Measurements from ENCODE around the gene WDR27.

Gene WDR27

DNA sequence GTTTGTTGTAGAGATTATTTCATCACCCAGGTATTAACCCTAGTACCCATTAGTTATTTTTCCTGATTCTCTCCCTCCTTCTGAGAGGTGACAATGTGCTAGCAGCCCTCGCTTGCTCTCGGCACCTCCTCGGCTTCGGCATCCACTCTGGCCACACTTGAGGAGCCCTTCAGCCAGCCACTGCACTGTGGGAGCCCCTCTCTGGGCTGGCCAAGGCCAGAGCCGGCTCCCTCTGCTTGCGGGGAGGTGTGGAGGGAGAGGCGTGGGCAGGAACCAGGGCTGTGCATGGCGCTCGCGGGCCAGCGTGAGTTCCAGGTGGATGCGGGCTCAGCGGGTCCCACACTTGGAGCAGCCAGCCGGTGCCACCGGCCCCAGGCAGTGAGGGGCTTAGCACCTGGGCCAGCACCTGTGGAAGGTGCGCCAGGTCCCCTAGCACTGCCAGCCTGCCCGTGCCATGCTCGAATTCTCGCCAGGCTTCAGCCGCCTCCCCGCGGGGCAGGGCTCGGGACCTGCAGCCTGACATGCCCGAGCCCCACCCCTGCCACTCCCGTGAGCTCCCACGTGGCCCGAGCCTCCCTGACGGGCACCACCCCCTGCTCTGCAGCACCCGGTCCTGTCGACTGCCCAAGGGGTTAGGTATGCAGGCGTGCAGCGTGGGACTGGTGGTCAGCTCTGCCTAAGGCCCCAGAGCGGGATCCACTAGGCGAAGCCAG lies 221.9 kb downstream of the WDR27 start:
- H3K27me3 ChIP-seq (ENCODE audit: control insufficient read depth in 3 of 3, insufficient read depth in 3 of 3, low read depth in 1 of 3, low read length in 3 of 3) = no peaks in the 10 kb centered on the region
- DNase-seq (ENCODE audit: low spot score) = no peak
- H3K27ac ChIP-seq (replicated peaks; ENCODE audit: low read length) = no peak overlapping the region
- no peak overlapping the region for H3K4me2 ChIP-seq (ENCODE audit: insufficient read depth, low read length, poor library complexity, severe bottlenecking)
- no peak overlapping the region for H2BK5ac ChIP-seq (ENCODE audit: low read length)
- WGBS, 2 donors (ENCODE audit: extremely low coverage in 2 of 2, insufficient read length in 2 of 2, insufficient replicate concordance in 1 of 2) = no CpG with 5 or more reads among the region's 34 CpGs
- H3K18ac ChIP-seq (ENCODE audit: low read length) = no peak overlapping the region
- no peak overlapping the region for H3K23ac ChIP-seq (ENCODE audit: low read depth, low read length, poor library complexity)
- no peak overlapping the region for H3K4ac ChIP-seq (ENCODE audit: low read length)
- H3K9ac ChIP-seq (ENCODE audit: low read depth, low read length, poor library complexity) = no peak overlapping the region
- no peak overlapping the region for H4K91ac ChIP-seq (ENCODE audit: low read depth, low read length, poor library complexity)
- no peaks in the 10 kb centered on the region for H3K4me1 ChIP-seq (ENCODE audit: control insufficient read depth in 2 of 2, insufficient read depth in 1 of 2, low read depth in 1 of 2, low read length in 2 of 2)
- no peak overlapping the region for H2BK15ac ChIP-seq (ENCODE audit: low read length)
- H2AK5ac ChIP-seq (ENCODE audit: low read depth, low read length) = no peak overlapping the region
- no peaks in the 10 kb centered on the region for H3K36me3 ChIP-seq (replicated peaks in 1 of 2; ENCODE audit: control insufficient read depth in 2 of 2, insufficient read depth in 2 of 2, low read length in 2 of 2)
- no peak overlapping the region for H3K4me3 ChIP-seq (ENCODE audit: low read length in 2 of 2)
- no peak overlapping the region for H2BK120ac ChIP-seq (ENCODE audit: low read depth, low read length)
- peaks cover 2% of the 10 kb centered on the region for H3K79me1 ChIP-seq (ENCODE audit: low read depth, low read length)
- no peak overlapping the region for H2AFZ ChIP-seq (ENCODE audit: low read length)
- H4K8ac ChIP-seq (ENCODE audit: low read depth, low read length) = no peak overlapping the region
- no peak overlapping the region for H3K14ac ChIP-seq (ENCODE audit: low read length)
- peaks cover 5 to 23% of the 10 kb centered on the region in 2 donors for H3K9me3 ChIP-seq (replicated peaks in 1 of 2; ENCODE audit: control insufficient read depth in 2 of 2, insufficient read depth in 1 of 2, low read depth in 1 of 2, low read length in 2 of 2)
- no peak overlapping the region for H2BK12ac ChIP-seq (ENCODE audit: low read length)

DNA sequence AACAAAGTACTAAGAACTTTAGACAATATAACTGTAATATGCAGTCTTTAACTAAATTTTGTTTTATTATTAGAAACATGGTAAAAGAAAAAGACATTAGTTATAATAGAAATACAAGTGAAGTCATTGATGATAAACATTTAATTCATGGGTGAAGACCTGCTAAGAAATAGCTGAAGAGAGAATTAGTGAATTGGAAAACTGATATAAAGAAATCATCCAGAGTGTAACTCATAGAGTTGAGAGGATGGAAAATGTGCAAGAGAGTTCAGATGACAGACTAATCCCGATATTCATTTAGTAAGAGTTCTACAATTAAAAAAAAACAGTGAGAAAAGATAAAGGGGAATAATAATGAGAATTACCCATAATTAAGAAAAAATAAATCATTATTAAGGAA lies 227.5 kb downstream of the WDR27 start:
- DNase-seq (ENCODE audit: low spot score) = no peak
- Histone ChIP-seq H3K9me3 (replicated peaks in 1 of 2; ENCODE audit: control insufficient read depth in 2 of 2, insufficient read depth in 1 of 2, low read depth in 1 of 2, low read length in 2 of 2) (peaks cover 5 to 16% of the 10 kb centered on the region in 2 donors), H2AFZ (ENCODE audit: low read length) (no peak overlapping the region), H2AK5ac (ENCODE audit: low read depth, low read length) (no peak overlapping the region), H2BK12ac (ENCODE audit: low read length) (no peak overlapping the region), H3K36me3 (replicated peaks in 1 of 2; ENCODE audit: control insufficient read depth in 2 of 2, insufficient read depth in 2 of 2, low read length in 2 of 2) (no peaks in the 10 kb centered on the region), H3K4me2 (ENCODE audit: insufficient read depth, low read length, poor library complexity, severe bottlenecking) (no peak overlapping the region), H4K91ac (ENCODE audit: low read depth, low read length, poor library complexity) (no peak overlapping the region), H3K4me1 (ENCODE audit: control insufficient read depth in 2 of 2, insufficient read depth in 1 of 2, low read depth in 1 of 2, low read length in 2 of 2) (no peaks in the 10 kb centered on the region), H3K9ac (ENCODE audit: low read depth, low read length, poor library complexity) (no peak overlapping the region), H3K27ac (replicated peaks; ENCODE audit: low read length) (no peak overlapping the region), H3K18ac (ENCODE audit: low read length) (no peak overlapping the region), H2BK15ac (ENCODE audit: low read length) (no peak overlapping the region), H4K8ac (ENCODE audit: low read depth, low read length) (no peak overlapping the region), H3K4ac (ENCODE audit: low read length) (no peak overlapping the region), H3K79me1 (ENCODE audit: low read depth, low read length) (no peaks in the 10 kb centered on the region), H3K27me3 (ENCODE audit: control insufficient read depth in 3 of 3, insufficient read depth in 3 of 3, low read depth in 1 of 3, low read length in 3 of 3) (no peaks in the 10 kb centered on the region), H3K4me3 (ENCODE audit: low read length in 2 of 2) (no peak overlapping the region), H2BK5ac (ENCODE audit: low read length) (no peak overlapping the region), H3K23ac (ENCODE audit: low read depth, low read length, poor library complexity) (no peak overlapping the region), H3K14ac (ENCODE audit: low read length) (no peak overlapping the region), H2BK120ac (ENCODE audit: low read depth, low read length) (no peak overlapping the region)
- no CpG with 5 or more reads among the region's 1 CpG for WGBS, 2 donors (ENCODE audit: extremely low coverage in 2 of 2, insufficient read length in 2 of 2, insufficient replicate concordance in 1 of 2)

DNA sequence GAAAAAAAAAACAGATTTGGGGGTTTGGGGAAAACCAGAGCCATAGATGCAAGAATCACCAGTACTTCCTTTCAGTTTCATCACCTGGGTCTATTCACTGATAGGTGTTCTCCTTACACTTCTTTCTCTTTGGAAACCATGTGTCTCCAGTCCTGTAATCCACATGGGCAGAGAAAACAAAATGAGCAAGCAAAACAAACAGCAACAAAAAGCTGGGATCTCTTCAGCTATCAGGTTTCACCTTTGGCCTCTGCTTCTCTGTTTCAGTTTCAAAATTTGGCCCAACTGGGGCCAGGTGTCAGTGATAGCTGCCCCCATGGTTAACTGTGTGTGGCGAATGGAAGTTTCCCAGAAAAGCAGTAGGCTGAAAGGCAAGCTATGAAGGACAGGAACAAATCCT lies 228.2 kb downstream of the WDR27 start:
- Histone ChIP-seq H2AK5ac (ENCODE audit: low read depth, low read length) (no peak overlapping the region), H2AFZ (ENCODE audit: low read length) (no peak overlapping the region), H3K14ac (ENCODE audit: low read length) (no peak overlapping the region), H4K8ac (ENCODE audit: low read depth, low read length) (no peak overlapping the region), H4K91ac (ENCODE audit: low read depth, low read length, poor library complexity) (no peak overlapping the region), H3K4ac (ENCODE audit: low read length) (no peak overlapping the region), H3K18ac (ENCODE audit: low read length) (no peak overlapping the region), H2BK5ac (ENCODE audit: low read length) (no peak overlapping the region), H3K4me3 (ENCODE audit: low read length in 2 of 2) (no peak overlapping the region), H2BK120ac (ENCODE audit: low read depth, low read length) (no peak overlapping the region), H3K9me3 (replicated peaks in 1 of 2; ENCODE audit: control insufficient read depth in 2 of 2, insufficient read depth in 1 of 2, low read depth in 1 of 2, low read length in 2 of 2) (peaks cover 5 to 15% of the 10 kb centered on the region in 2 donors), H3K4me1 (ENCODE audit: control insufficient read depth in 2 of 2, insufficient read depth in 1 of 2, low read depth in 1 of 2, low read length in 2 of 2) (no peaks in the 10 kb centered on the region), H2BK12ac (ENCODE audit: low read length) (no peak overlapping the region), H3K4me2 (ENCODE audit: insufficient read depth, low read length, poor library complexity, severe bottlenecking) (no peak overlapping the region), H3K36me3 (replicated peaks in 1 of 2; ENCODE audit: control insufficient read depth in 2 of 2, insufficient read depth in 2 of 2, low read length in 2 of 2) (no peaks in the 10 kb centered on the region), H3K27ac (replicated peaks; ENCODE audit: low read length) (no peak overlapping the region), H3K27me3 (ENCODE audit: control insufficient read depth in 3 of 3, insufficient read depth in 3 of 3, low read depth in 1 of 3, low read length in 3 of 3) (no peaks in the 10 kb centered on the region), H2BK15ac (ENCODE audit: low read length) (no peak overlapping the region), H3K79me1 (ENCODE audit: low read depth, low read length) (no peaks in the 10 kb centered on the region), H3K23ac (ENCODE audit: low read depth, low read length, poor library complexity) (no peak overlapping the region), H3K9ac (ENCODE audit: low read depth, low read length, poor library complexity) (no peak overlapping the region)
- no CpG with 5 or more reads among the region's 1 CpG for WGBS, 2 donors (ENCODE audit: extremely low coverage in 2 of 2, insufficient read length in 2 of 2, insufficient replicate concordance in 1 of 2)
- no peak for DNase-seq (ENCODE audit: low spot score)

DNA sequence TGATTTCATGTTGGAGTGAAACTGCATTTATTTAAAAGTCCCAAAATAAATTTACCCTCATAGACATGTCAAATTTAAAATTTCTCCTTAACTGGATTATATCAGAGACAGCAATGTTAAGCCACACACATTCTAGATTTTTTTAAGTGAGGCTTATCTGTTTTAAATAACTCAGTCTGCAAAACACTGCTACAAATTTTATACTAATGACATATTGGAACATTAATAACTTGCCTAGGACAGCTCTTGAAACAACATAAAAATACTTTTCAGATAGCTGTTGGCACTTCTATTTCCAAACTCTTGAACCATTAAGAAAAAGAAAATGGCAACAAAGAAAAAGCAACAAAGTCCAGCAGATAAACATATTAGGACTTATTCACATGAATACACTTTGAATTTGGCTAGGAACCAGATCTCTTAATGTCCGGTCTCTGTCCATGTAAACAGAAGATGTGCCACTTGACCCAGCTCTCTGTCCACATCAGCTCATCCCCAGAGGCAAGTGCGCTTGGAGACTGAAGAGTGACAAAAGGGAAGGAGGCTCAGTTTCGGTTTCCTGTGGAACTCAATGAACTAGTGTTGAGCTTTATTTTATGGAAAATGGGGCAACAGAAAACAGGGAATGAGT lies 228.9 kb downstream of the WDR27 start:
- no peak for DNase-seq (ENCODE audit: low spot score)
- H3K18ac ChIP-seq (ENCODE audit: low read length) = no peak overlapping the region
- no peak overlapping the region for H4K91ac ChIP-seq (ENCODE audit: low read depth, low read length, poor library complexity)
- peaks cover 5 to 14% of the 10 kb centered on the region in 2 donors for H3K9me3 ChIP-seq (replicated peaks in 1 of 2; ENCODE audit: control insufficient read depth in 2 of 2, insufficient read depth in 1 of 2, low read depth in 1 of 2, low read length in 2 of 2)
- no peak overlapping the region for H3K23ac ChIP-seq (ENCODE audit: low read depth, low read length, poor library complexity)
- H2AFZ ChIP-seq (ENCODE audit: low read length) = no peak overlapping the region
- H3K14ac ChIP-seq (ENCODE audit: low read length) = no peak overlapping the region
- H3K27me3 ChIP-seq (ENCODE audit: control insufficient read depth in 3 of 3, insufficient read depth in 3 of 3, low read depth in 1 of 3, low read length in 3 of 3) = no peaks in the 10 kb centered on the region
- H3K36me3 ChIP-seq (replicated peaks in 1 of 2; ENCODE audit: control insufficient read depth in 2 of 2, insufficient read depth in 2 of 2, low read length in 2 of 2) = no peaks in the 10 kb centered on the region
- H3K27ac ChIP-seq (replicated peaks; ENCODE audit: low read length) = no peak overlapping the region
- no peak overlapping the region for H2BK15ac ChIP-seq (ENCODE audit: low read length)
- no peak overlapping the region for H3K4me2 ChIP-seq (ENCODE audit: insufficient read depth, low read length, poor library complexity, severe bottlenecking)
- no peak overlapping the region for H3K4ac ChIP-seq (ENCODE audit: low read length)
- no peak overlapping the region for H3K4me3 ChIP-seq (ENCODE audit: low read length in 2 of 2)
- H2BK12ac ChIP-seq (ENCODE audit: low read length) = no peak overlapping the region
- WGBS, 2 donors (ENCODE audit: extremely low coverage in 2 of 2, insufficient read length in 2 of 2, insufficient replicate concordance in 1 of 2) = no CpG with 5 or more reads among the region's 3 CpGs
- no peak overlapping the region for H2AK5ac ChIP-seq (ENCODE audit: low read depth, low read length)
- no peaks in the 10 kb centered on the region for H3K4me1 ChIP-seq (ENCODE audit: control insufficient read depth in 2 of 2, insufficient read depth in 1 of 2, low read depth in 1 of 2, low read length in 2 of 2)
- H2BK5ac ChIP-seq (ENCODE audit: low read length) = no peak overlapping the region
- no peak overlapping the region for H3K9ac ChIP-seq (ENCODE audit: low read depth, low read length, poor library complexity)
- no peak overlapping the region for H4K8ac ChIP-seq (ENCODE audit: low read depth, low read length)
- H2BK120ac ChIP-seq (ENCODE audit: low read depth, low read length) = no peak overlapping the region
- H3K79me1 ChIP-seq (ENCODE audit: low read depth, low read length) = no peaks in the 10 kb centered on the region
